OCI-LY7 (cell line): Measurements from ENCODE around the gene TSPY9.
"Not testable (repeated sequence)": the region's sequence is repeated elsewhere in the genome, so short reads cannot be mapped to it uniquely, and the experiment has no call there.

ENCODE experiments used
- CTCF ChIP-seq: fragments of 200-600 bp; sonication (generic); conservative IDR thresholded peaks from 2 replicates; pipeline ENCODE4 v1.5.1; 2014; ENCODE audit warnings: mild to moderate bottlenecking, antibody characterized with exemption, low read length, moderate library complexity, mixed read lengths
- EZH2phosphoT487 ChIP-seq: fragments of 200-600 bp; sonication (generic); IDR thresholded peaks from 2 replicates; pipeline ENCODE4 v1.6.1; 2018; ENCODE audit warnings: low read depth, borderline replicate concordance, mild to moderate bottlenecking, mixed run types, antibody characterized with exemption, low read length, moderate library complexity, mixed read lengths

- not testable (repeated sequence) for TF ChIP-seq CTCF, EZH2phosphoT487
Measured at GRCh38 chrY:9466655-9467054, 20.4 kb upstream of the TSPY9 start, which contains the start of gene TSPY1.
